Measurements from ENCODE around the gene SH3D19. TPM values are rescaled to one million over a fixed set of nuclear protein-coding genes. Genes with fewer than 3 reads are reported as not detected.
A peak's percentile ranks its signal among the peaks of the same experiment; 100 is the strongest.
"Not testable (repeated sequence)": the region's sequence is repeated elsewhere in the genome, so short reads cannot be mapped to it uniquely, and the experiment has no call there.

Gene SH3D19
- total and polyA plus RNA-seq, 9 donors, result 44.0 to 117 (median 91.4) TPM

DNA sequence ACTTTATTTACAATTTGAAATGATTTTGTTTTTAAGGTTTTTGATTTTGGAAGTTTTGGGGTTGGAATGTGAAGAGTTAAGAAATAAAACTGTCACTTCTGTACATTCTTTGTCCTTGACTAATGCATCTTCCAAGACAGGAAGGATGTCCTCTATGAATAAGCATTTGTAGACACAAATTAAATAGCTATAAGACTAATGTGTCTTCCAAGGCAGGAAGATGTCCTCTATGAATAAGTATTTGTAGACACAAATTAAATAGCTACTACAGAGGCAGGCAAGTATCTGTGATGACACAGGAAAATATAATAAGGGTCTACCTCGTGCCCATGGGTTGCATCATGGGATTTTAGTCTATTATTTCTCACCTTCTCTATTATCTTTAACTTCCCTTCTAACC, 33.9 kb downstream of the SH3D19 start:
- Histone ChIP-seq H3K27ac (no peak overlapping the region), H3K27me3 (no peaks in the 10 kb centered on the region), H3K36me3 (no peaks in the 10 kb centered on the region), H3K9me3 (no peaks in the 10 kb centered on the region), H3K4me1 (ENCODE audit: insufficient read depth) (peaks cover 4% of the 10 kb centered on the region), H3K4me3 (no peak overlapping the region)
- no peak for DNase-seq
- TF ChIP-seq POLR2A (IDR thresholded peaks at IDR 0.05) (no peak), CTCF (IDR thresholded peaks at IDR 0.05) (no peak), EP300 (IDR thresholded peaks at IDR 0.05) (no peak)
- WGBS, 3 donors, result 70 to 80% (median 74%) methylated on average over 1 of the region's 1 CpG
- intact Hi-C loops (cut with DNase I), result no loop called here

GRCh38 chr4:151287409-151287808, 38.0 kb downstream of the SH3D19 start:
- intact Hi-C loops (cut with DNase I), result no loop called here
- peaks cover 3% of the 10 kb centered on the region for H3K4me1 ChIP-seq (ENCODE audit: insufficient read depth)
- H3K4me3 ChIP-seq, result no peak overlapping the region
- no peaks in the 10 kb centered on the region for H3K9me3 ChIP-seq
- H3K27me3 ChIP-seq, result no peaks in the 10 kb centered on the region
- TF ChIP-seq POLR2A (IDR thresholded peaks at IDR 0.05) (no peak), CTCF (IDR thresholded peaks at IDR 0.05) (no peak), EP300 (IDR thresholded peaks at IDR 0.05) (no peak)
- H3K27ac ChIP-seq, result no peak overlapping the region
- WGBS, 3 donors, result 89 to 93% (median 91%) methylated on average over 7 of the region's 7 CpGs
- DNase-seq, result no peak
- no peaks in the 10 kb centered on the region for H3K36me3 ChIP-seq

DNA sequence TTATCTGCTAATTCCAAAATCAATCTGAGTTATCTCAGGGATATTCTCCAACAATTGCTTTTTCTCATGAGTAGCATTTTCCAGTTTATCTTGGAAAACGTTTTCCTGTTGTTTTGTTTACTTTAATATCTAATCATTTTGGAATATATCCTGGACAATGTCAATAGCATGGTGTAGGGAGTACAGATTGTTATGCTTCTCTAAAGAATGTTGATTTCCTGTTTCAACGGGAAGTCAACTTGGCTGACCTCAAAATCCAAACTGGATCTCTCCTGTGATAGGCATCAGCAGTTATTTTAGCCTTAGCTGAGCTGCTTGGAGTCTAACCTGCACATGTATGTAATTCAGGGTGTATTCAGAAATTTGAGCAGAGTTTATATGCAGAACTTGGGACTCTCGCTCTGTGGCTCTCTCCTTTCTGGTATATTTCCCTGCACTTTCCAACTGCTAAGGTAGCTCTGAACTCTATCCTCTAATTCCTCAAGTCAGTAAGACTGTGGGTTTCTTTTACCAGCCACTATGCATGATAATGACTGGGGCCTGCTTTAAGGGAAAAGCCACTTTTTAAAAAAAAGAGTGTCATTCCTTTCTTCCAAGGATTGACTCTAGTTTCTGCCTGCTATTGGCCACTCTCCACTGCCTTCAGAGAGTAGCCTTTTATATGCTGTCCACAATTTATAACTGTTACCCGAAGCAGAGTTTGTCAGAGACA, 40.7 kb downstream of the SH3D19 start:
- Histone ChIP-seq H3K27ac (no peak overlapping the region), H3K36me3 (no peaks in the 10 kb centered on the region), H3K4me1 (ENCODE audit: insufficient read depth) (peaks cover 5% of the 10 kb centered on the region), H3K9me3 (no peaks in the 10 kb centered on the region), H3K4me3 (no peak overlapping the region), H3K27me3 (no peaks in the 10 kb centered on the region)
- 46 to 52% (median 50%) methylated on average over 4 of the region's 4 CpGs for WGBS, 3 donors
- DNase-seq, result no peak
- TF ChIP-seq CTCF (IDR thresholded peaks at IDR 0.05) (no peak), POLR2A (IDR thresholded peaks at IDR 0.05) (no peak), EP300 (IDR thresholded peaks at IDR 0.05) (no peak)
- intact Hi-C loops (cut with DNase I), result no loop called here

DNA sequence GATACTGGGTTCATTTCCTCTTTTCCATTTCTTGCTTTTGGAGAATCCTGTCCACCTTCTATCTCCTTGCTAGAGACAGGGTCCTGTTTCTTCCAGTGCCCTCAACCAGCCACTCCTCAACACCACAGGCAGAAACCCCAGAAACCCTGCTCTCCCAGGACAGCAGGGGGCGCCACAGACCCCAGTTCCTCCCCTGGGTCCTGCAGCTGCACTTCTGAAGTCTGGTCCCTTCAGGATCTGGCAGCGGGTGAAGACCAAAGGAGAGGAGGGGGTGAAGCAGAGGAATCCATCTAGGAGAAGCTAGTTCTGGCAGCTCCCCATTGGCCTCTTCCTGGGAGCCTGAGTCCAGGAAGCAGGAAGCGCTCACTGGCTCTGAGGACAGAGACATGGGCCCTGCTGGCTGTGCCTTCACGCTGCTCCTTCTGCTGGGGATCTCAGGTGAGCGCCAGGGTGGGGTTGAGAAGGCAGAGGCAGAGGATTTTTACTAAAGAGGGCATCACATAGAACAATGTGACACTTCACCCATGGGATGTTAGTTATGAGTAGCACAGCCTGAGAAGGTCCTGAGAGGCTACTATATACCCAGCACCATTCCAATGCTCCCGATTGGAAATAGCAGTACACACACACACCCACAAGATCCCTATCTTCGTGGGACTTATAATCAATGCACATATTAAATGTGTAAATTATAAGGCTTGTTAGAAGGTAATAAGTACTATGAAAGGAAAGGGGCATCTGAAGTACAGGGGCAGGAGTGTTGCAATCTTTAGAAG, 48.4 kb downstream of the SH3D19 start, which contains the start of gene PRSS48:
Gene PRSS48, plus strand, starts transcription at position 375 of the 776 bp plus-strand sequence. Its CDS starts 12 bp downstream, at position 387.
- Histone ChIP-seq H3K27me3 (no peaks in the 10 kb centered on the region), H3K4me3 (no peak within 1 kb of the TSS), H3K36me3 (no peaks in the 10 kb centered on the region), H3K4me1 (ENCODE audit: insufficient read depth) (peaks cover 7% of the 10 kb centered on the region), H3K9me3 (no peaks in the 10 kb centered on the region), H3K27ac (no peak within 1 kb of the TSS)
- 74 to 76% (median 76%) methylated on average over 7 of the region's 7 CpGs for WGBS, 3 donors
- intact Hi-C loops (cut with DNase I), result no loop called here
- DNase-seq, result peak; percentile 28 to 66 (median 52)
- TF ChIP-seq EP300 (IDR thresholded peaks at IDR 0.05), result no peak
- TF ChIP-seq CTCF (IDR thresholded peaks at IDR 0.05), result no peak
- TF ChIP-seq POLR2A (IDR thresholded peaks at IDR 0.05), result no peak

- intact Hi-C loops (cut with DNase I); H3K4me1 ChIP-seq (ENCODE audit: insufficient read depth); H3K36me3 ChIP-seq; H3K27ac ChIP-seq; DNase-seq; H3K9me3 ChIP-seq; H3K27me3 ChIP-seq; H3K4me3 ChIP-seq: not testable (repeated sequence)
These were observed 56.5 kb downstream of the SH3D19 start for GRCh38 chr4:151268905-151269304.

Measured in ovary (tissue), 9 donors.